Activated CD4-positive, alpha-beta T cell treated with anti-CD3 and anti-CD28 coated beads, Interleukin-2, amount 10 ng/mL, durations not matched to agents 7 days and 5 days (primary cell): ENCODE measurements around the gene KRTAP4-5. TPM values are rescaled to one million over a fixed set of nuclear protein-coding genes. Genes with fewer than 3 reads are reported as not detected.
"Not testable (repeated sequence)": the region's sequence is repeated elsewhere in the genome, so short reads cannot be mapped to it uniquely, and the experiment has no call there.

ENCODE experiments used
- CTCF ChIA-PET: fragments of 350-600 bp; sonication (Branson Sonifier 250); formaldehyde crosslinking; loops from one replicate; lab custom pipeline; 2021; ENCODE audit warnings: antibody characterized with exemption; lab: Charles Lee
- POLR2A ChIA-PET: fragments of 350-600 bp; sonication (Branson Sonifier 250); formaldehyde crosslinking; loops from one replicate; lab custom pipeline; 2021; ENCODE audit warnings: antibody characterized with exemption; lab: Charles Lee
- DNase-seq: peaks from one replicate; pipeline ENCODE4 v3.0.0-alpha.2; 2020
- H3K27ac Mint-ChIP-seq: one replicate; pipeline ENCODE4 v1.8.0; 2021; ENCODE audit warnings: mild to moderate bottlenecking, moderate library complexity, mixed read lengths
- H3K27me3 Mint-ChIP-seq: one replicate; pipeline ENCODE4 v1.8.0; 2021; ENCODE audit warnings: mixed read lengths
- H3K36me3 Mint-ChIP-seq: one replicate; pipeline ENCODE4 v1.8.0; 2021; ENCODE audit warnings: low read depth, mixed read lengths
- H3K4me1 Mint-ChIP-seq: one replicate; pipeline ENCODE4 v1.8.0; 2021; ENCODE audit warnings: mixed read lengths
- H3K4me3 Mint-ChIP-seq: one replicate; pipeline ENCODE4 v1.8.0; 2021; ENCODE audit warnings: mild to moderate bottlenecking, moderate library complexity, mixed read lengths
- H3K9me3 Mint-ChIP-seq: one replicate; pipeline ENCODE4 v1.8.0; 2021; ENCODE audit warnings: mixed read lengths
- total RNA-seq, 2 experiments: library from RNA; stranded (reverse); gene quantifications; one replicate each; pipeline ENCODE4 v1.2.3, GENCODE V29; 2021

Gene KRTAP4-5
- total RNA-seq, 2 experiments from 2014 or later, result not detected

DNA sequence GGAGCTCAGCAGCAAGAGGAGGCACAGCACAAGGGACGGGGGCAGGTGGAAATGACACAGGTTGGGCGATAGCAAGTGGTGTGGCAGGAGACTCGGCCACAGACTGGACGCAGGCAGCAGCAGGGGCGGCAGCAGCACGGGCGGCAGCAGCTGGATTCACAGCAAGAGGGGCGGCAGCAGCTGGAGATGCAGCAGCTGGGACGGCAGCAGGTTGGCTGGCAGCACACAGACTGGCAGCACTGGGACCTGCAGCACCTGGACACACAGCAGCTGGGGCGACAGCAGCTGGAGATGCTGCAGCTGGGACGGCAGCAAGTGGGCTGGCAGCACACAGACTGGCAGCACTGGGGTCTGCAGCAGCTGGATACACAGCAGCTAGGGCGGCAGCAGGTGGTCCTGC, 9.8 kb downstream of the KRTAP4-5 start:
- H3K36me3 Mint-ChIP-seq, H3K4me1 Mint-ChIP-seq, POLR2A ChIA-PET, H3K27ac Mint-ChIP-seq, CTCF ChIA-PET, DNase-seq, H3K27me3 Mint-ChIP-seq, H3K4me3 Mint-ChIP-seq: not testable (repeated sequence)
- peaks cover 22% of the 10 kb centered on the region for H3K9me3 Mint-ChIP-seq

DNA sequence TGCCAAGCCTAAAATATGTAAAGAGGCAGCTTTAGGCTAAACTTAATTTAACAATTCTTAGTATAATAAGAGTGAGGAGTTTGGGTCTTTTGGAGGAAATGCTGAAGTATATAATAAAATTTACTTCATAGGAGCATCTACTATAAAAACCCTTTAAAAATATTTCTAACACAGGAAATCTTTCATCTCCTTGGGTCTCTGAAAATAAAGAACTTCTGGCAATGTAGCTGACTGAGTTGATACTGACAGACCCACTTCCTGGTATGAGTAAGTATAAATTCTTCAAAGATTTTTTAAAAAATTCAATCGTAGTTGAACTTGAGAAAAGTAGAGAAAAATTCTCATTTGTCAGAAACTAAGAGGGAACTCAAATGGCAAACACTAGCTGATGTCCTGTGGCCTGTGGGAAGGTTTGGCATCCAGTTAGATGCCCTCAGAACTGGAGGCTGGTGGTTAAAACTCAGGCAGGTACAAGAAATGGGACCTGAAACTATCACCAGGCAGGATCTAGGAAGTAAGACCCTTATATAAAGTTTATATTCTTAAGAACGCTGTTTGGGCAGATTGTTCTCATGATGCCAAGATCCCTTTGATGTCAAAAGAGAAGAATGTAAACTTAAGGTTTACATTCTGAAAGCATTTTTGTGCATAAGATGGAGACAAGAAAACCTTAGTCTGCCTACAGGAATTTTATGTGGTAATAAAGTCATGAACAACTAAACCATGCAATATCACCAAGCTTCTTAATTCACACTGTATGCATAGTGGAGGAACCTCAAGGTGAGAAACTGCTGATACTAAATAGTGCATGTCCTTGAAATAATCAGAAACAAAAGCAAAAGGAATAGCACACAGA, 15.5 kb downstream of the KRTAP4-5 start:
- ChIA-PET POLR2A (no interaction called here), CTCF (no interaction called here)
- Mint-ChIP-seq H3K9me3 (peaks cover 5% of the 10 kb centered on the region), H3K27ac (no peak overlapping the region), H3K27me3 (peaks cover 3% of the 10 kb centered on the region), H3K36me3 (no peaks in the 10 kb centered on the region), H3K4me3 (no peak overlapping the region), H3K4me1 (peaks cover 3% of the 10 kb centered on the region)
- no peak for DNase-seq

DNA sequence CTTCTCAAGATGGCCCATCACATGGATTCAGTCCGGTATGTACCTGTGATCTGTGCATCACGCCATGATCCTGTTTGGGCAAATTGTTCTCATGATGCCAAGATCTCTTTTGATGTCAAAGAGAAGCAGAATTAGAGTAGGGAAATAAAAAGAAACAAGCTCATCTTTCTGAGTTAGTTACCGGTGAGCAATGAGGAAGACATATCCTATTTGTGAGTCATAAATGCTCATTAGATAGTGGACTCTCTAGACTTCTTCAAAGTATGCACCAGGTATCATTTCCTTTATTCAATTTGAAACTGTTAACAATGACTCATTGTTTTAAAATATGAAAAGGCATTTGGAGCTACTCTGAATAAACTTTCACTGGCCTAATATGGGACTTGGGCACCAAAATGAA, 17.6 kb downstream of the KRTAP4-5 start:
- POLR2A ChIA-PET, result no interaction called here
- peaks cover 3% of the 10 kb centered on the region for H3K4me1 Mint-ChIP-seq
- DNase-seq, result no peak
- H3K4me3 Mint-ChIP-seq, result no peak overlapping the region
- CTCF ChIA-PET, result no interaction called here
- H3K27me3 Mint-ChIP-seq, result peaks cover 7% of the 10 kb centered on the region
- H3K9me3 Mint-ChIP-seq, result no peaks in the 10 kb centered on the region
- H3K36me3 Mint-ChIP-seq, result no peaks in the 10 kb centered on the region
- H3K27ac Mint-ChIP-seq, result no peak overlapping the region

DNA sequence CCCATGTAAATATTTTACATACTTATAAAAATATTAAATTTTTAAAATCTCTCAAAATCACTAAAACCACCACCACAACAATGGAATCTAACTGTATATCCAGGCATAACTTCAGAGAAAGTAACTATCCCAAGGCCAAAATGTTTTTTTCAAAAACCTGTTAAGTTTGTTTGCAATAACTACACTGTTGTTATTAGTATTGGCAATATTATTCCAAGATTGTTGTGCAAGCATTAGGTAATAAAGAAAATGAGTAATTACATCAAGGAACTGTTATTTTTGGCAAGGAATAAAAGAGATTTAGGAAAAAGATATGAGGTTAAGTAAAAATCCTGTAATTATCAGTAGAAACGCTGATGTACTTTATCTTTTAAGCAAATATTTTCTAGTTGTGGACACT, 22.3 kb downstream of the KRTAP4-5 start:
- H3K36me3 Mint-ChIP-seq, result no peaks in the 10 kb centered on the region
- H3K4me3 Mint-ChIP-seq, result no peak overlapping the region
- peaks cover 29% of the 10 kb centered on the region for H3K4me1 Mint-ChIP-seq
- peaks cover 7% of the 10 kb centered on the region for H3K27me3 Mint-ChIP-seq
- no peak for DNase-seq
- H3K9me3 Mint-ChIP-seq, result peaks cover 2% of the 10 kb centered on the region
- H3K27ac Mint-ChIP-seq, result no peak overlapping the region
- POLR2A ChIA-PET, result no interaction called here
- CTCF ChIA-PET, result no interaction called here

DNA sequence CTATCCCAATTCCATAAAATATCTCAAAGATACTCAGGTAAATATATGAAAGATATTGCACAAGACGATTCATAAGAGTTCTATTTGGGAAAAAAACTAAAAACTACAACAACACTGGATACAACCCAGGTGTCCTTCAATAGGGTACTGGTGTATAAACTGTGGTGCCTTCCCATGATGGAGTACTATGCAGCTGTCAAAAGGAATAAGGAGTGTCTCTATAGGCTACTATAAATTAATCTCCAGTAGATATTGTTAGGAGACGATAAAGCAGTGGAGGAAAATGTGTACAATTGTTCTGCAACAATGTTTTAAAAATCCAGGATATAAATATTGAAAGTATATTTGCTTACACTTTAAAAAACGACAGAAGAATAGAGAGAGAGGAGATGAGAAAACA, 23.2 kb downstream of the KRTAP4-5 start:
- Mint-ChIP-seq H3K4me3 (no peak overlapping the region), H3K36me3 (no peaks in the 10 kb centered on the region), H3K27me3 (peaks cover 7% of the 10 kb centered on the region), H3K27ac (no peak overlapping the region), H3K4me1 (peaks cover 30% of the 10 kb centered on the region), H3K9me3 (peaks cover 7% of the 10 kb centered on the region)
- CTCF ChIA-PET, result no interaction called here
- POLR2A ChIA-PET, result no interaction called here
- no peak for DNase-seq

DNA sequence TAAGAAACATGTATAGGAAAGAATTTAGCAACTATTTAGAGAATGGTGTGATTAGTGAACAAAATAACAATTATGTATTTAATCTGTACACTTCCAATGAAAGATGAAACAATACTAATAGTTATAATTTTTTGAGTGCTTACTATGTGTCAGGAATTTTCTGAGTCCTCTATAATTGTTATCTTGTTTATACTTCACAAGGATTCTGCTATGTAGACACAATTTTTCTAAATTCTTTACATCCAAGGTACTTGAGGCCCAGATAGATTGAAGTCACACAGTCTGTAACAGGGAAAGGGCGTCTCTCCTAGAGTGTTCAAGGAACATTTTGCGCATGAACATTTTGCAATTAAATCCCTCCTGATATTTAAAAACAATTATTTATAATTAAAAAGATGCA, 24.6 kb downstream of the KRTAP4-5 start:
- no peak overlapping the region for H3K4me3 Mint-ChIP-seq

DNA sequence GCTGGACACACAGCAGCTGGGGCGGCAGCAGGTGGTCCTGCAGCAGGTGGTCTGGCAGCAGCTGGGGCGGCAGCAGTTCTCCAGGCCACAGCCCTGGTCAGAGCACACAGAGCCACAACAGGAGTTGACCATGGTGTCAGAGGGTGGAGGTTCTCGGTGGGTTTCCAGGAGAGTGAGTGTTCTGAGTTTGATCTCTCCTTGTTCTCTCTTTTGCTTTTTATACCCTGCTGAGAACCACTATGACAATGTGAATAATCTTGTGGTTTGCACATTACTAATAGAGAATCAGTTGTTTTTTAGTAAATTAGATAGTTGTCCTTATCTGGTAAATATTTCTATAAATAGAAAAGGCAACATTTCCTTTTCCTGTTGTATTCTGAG, 25.6 kb downstream of the KRTAP4-5 start, which contains the start of gene KRTAP4-12:
Gene KRTAP4-12 (minus strand): TSS at position 192 of the 381 bp plus-strand sequence. CDS start 60 bp downstream, at position 132.
- DNase-seq, CTCF ChIA-PET, H3K27ac Mint-ChIP-seq, H3K27me3 Mint-ChIP-seq, H3K4me3 Mint-ChIP-seq, POLR2A ChIA-PET, H3K36me3 Mint-ChIP-seq: not testable (repeated sequence)
- peaks cover 13% of the 10 kb centered on the region for H3K9me3 Mint-ChIP-seq
- H3K4me1 Mint-ChIP-seq, result peaks cover 40% of the 10 kb centered on the region

More for the DNA sequence above, 24.6 kb downstream of the KRTAP4-5 start:
- peaks cover 7% of the 10 kb centered on the region for H3K27me3 Mint-ChIP-seq
- DNase-seq, result no peak
- H3K27ac Mint-ChIP-seq, result no peak overlapping the region
- H3K4me1 Mint-ChIP-seq, result peaks cover 36% of the 10 kb centered on the region
- H3K36me3 Mint-ChIP-seq, result peaks cover 2% of the 10 kb centered on the region
- H3K9me3 Mint-ChIP-seq, result peaks cover 13% of the 10 kb centered on the region
- ChIA-PET POLR2A (no interaction called here), CTCF (no interaction called here)

DNA sequence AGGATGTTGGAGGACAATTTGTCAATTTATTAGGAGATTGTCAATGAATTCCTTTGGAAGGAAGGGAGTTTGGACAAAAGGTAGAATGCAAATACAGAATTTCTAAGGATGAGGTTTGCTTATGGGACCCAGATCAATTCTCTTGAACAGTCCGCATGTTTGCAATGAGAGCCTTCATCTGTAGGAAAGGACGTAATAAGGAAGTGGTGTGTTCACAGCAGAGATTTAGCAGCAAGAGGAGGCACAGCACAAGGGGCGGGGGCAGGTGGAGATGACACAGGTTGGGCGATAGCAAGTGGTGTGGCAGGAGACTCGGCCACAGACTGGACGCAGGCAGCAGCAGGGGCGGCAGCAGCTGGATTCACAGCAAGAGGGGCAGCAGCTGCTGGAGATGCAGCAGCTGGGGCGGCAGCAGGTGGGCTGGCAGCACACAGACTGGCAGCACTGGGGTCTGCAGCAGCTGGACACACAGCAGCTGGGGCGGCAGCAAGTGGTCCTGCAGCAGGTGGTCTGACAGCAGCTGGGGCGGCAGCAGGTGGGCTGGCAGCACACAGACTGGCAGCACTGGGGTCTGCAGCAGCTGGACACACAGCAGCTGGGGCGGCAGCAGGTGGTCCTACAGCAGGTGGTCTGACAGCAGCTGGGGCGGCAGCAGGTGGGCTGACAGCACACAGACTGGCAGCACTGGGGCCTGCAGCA, 26.2 kb downstream of the KRTAP4-5 start:
- H3K36me3 Mint-ChIP-seq, CTCF ChIA-PET, H3K4me3 Mint-ChIP-seq, H3K27ac Mint-ChIP-seq, DNase-seq, H3K27me3 Mint-ChIP-seq, POLR2A ChIA-PET: not testable (repeated sequence)
- Mint-ChIP-seq H3K4me1 (peaks cover 40% of the 10 kb centered on the region), H3K9me3 (peaks cover 13% of the 10 kb centered on the region)

DNA sequence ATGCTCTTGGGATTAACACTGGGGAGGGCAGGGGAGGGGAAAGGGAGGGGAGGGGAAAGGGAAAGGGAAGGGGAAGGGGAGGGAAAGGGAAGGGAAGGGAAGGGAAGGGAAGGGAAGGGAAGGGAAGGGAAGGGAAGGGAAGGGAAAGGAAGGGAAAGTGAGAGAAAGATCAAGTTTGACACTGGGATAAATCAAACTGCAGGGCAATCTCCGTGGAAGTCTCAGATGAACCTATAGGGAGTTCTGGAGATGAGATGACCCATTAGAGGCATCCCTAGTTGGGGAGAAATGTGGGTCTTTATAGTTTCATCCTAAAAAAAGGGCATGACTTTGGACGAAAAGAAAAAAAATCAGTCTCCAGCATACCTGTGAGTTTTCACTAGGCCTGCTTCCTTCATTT, 27.9 kb downstream of the KRTAP4-5 start:
- Mint-ChIP-seq H3K36me3 (peaks cover 2% of the 10 kb centered on the region), H3K27me3 (no peaks in the 10 kb centered on the region), H3K4me1 (peaks cover 40% of the 10 kb centered on the region), H3K9me3 (peaks cover 13% of the 10 kb centered on the region), H3K4me3 (no peak overlapping the region), H3K27ac (no peak overlapping the region)
- ChIA-PET POLR2A (no interaction called here), CTCF (no interaction called here)
- DNase-seq, result no peak

DNA sequence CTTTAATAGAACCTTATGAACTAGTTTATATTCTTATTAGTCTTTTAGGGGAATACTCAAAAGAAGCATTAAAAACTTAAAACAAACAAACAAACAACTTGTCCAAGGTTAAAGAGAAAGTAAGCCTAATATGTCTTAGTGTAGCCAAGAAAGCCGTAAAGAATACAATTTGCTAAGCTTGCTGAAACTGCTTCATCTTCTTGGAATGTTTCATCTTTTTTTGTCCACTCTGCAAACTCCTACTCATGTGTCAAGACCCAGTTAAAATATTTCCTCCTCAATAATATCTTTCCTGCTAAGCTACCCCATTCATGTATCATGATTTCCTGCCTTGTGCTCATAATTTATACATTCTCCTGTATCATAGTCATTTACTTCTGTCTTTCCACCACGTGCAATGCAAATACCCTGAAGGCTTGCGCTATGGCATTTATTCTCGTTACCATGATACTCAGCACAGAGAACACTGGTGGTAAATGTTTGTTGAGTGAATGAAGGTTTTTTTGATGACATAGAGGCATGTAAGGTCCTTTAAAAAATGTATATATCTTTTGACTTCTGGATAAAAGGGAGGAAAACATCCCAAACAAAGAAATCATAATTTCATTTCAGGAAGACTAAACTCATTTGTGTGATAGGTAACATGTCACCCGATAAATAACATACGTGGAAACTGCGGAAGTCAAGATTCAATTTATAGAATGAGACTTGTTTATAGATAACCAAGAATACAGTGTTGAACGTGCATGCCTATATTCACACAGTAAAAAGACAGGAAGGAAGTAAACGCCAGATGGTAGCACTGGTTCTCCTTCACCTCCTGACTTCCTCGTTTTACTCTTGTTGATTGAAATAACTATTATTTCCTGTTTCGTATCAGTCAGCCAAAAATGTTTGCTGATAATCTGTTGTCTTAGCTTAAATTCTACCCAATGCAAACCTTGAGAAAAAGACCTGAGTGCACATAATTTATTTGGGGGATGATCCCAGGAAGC, 29.6 kb downstream of the KRTAP4-5 start:
- H3K36me3 Mint-ChIP-seq, H3K4me3 Mint-ChIP-seq, DNase-seq, H3K27me3 Mint-ChIP-seq, CTCF ChIA-PET, POLR2A ChIA-PET: not testable (repeated sequence)
- Mint-ChIP-seq H3K27ac (peak overlapping the region; percentile 79), H3K4me1 (peaks cover 26% of the 10 kb centered on the region), H3K9me3 (peaks cover 13% of the 10 kb centered on the region)

DNA sequence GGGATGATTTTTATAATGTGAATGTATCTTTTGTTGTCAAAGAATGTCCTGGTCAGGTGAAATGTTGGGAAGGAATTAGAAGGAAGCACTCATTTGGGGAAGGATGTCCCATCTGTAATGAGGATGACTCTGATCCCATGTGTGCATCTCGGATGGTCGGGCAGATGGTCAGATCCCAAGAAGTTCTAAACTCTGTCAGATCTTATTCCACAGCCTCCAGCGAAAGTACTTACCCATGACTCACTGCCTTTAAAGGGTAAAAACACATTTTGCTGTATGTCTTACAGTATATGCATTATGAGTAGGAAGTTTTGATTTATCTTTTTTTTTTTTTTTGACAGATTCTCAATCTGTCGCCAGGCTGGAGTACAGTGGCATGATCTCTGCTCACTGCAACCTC, 30.9 kb downstream of the KRTAP4-5 start:
- peaks cover 13% of the 10 kb centered on the region for H3K9me3 Mint-ChIP-seq
- H3K27me3 Mint-ChIP-seq, result peaks cover 5% of the 10 kb centered on the region
- no peak for DNase-seq
- H3K4me3 Mint-ChIP-seq, result no peak overlapping the region
- CTCF ChIA-PET, result interaction anchor here (0.6 kb wide), 1 partner anchor 153 kb away, joined by 4 read pairs; no protein-coding TSS in a partner anchor
- no peak overlapping the region for H3K27ac Mint-ChIP-seq
- H3K4me1 Mint-ChIP-seq, result peaks cover 22% of the 10 kb centered on the region
- POLR2A ChIA-PET, result no interaction called here
- peaks cover 2% of the 10 kb centered on the region for H3K36me3 Mint-ChIP-seq

DNA sequence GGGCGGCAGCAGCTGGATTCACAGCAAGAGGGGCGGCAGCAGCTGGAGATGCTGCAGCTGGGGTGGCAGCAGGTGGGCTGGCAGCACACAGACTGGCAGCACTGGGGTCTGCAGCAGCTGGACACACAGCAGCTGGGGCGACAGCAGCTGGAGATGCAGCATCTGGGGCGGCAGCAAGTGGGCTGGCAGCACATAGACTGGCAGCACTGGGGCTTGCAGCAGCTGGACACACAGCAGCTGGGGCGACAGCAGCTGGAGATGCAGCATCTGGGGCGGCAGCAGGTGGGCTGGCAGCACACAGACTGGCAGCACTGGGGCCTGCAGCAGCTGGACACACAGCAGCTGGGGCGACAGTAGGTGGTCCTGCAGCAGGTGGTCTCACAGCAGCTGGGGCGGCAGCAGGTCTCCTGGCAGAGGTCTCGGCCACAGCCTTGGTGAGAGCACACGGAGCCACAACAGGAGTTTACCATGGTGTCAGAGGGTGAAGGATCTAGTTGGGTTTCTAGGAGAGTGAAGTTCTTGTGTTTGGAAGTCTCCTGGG, 31.7 kb downstream of the KRTAP4-5 start, which contains the start of gene KRTAP4-11:
Gene KRTAP4-11 (minus strand): TSS at position 528 of the 541 bp plus-strand sequence. CDS start 58 bp downstream, at position 470.
- H3K4me3 Mint-ChIP-seq, DNase-seq, POLR2A ChIA-PET, H3K36me3 Mint-ChIP-seq, H3K27me3 Mint-ChIP-seq, H3K27ac Mint-ChIP-seq, CTCF ChIA-PET: not testable (repeated sequence)
- peaks cover 16% of the 10 kb centered on the region for H3K9me3 Mint-ChIP-seq
- H3K4me1 Mint-ChIP-seq, result peaks cover 17% of the 10 kb centered on the region
